NB4 (cell line): ENCODE data around the gene LCN1.

Experiments used
- CTCF ChIP-seq: IDR thresholded peaks from one replicate; pipeline ENCODE4 v1.5.1; 2012; ENCODE audit warnings: low read depth, low read length
- MAX ChIP-seq: IDR thresholded peaks from 2 replicates; pipeline ENCODE4 v1.6.1; 2011; ENCODE audit warnings: low read depth, low read length
- POLR2A ChIP-seq: IDR thresholded peaks from 2 replicates; pipeline ENCODE4 v1.6.1; 2011; ENCODE audit warnings: mild to moderate bottlenecking; ENCODE audit not compliant: insufficient read length; ENCODE audit errors: extremely low read depth

GRCh38 chr9:135555910-135556309 lies 34.7 kb downstream of the LCN1 start:
- no peak for TF ChIP-seq CTCF
- TF ChIP-seq MAX: no peak
- no peak for TF ChIP-seq POLR2A
